ENCODE data around the gene GBX1.

GRCh38 chr7:151114151-151115090, 53.1 kb downstream of the GBX1 start:
- TF ChIP-seq CTCF (IDR thresholded peaks at IDR 0.05) = no peak
- TF ChIP-seq POLR2A (IDR thresholded peaks at IDR 0.05) = no peak

All from body of pancreas (tissue), 4 donors.